GM12873 (cell line): ENCODE results near the gene CYP4F3.

Experiments
- TF ChIP-seq, protein P1 (sequence below): IDR thresholded peaks from 2 replicates; pipeline ENCODE4 v1.5.1; 2012; ENCODE audit warnings: low read depth, mild to moderate bottlenecking, moderate library complexity, low read length, control low read depth; ENCODE audit not compliant: insufficient read depth; ENCODE audit errors: missing control alignments

CYP4F3 gene

DNA sequence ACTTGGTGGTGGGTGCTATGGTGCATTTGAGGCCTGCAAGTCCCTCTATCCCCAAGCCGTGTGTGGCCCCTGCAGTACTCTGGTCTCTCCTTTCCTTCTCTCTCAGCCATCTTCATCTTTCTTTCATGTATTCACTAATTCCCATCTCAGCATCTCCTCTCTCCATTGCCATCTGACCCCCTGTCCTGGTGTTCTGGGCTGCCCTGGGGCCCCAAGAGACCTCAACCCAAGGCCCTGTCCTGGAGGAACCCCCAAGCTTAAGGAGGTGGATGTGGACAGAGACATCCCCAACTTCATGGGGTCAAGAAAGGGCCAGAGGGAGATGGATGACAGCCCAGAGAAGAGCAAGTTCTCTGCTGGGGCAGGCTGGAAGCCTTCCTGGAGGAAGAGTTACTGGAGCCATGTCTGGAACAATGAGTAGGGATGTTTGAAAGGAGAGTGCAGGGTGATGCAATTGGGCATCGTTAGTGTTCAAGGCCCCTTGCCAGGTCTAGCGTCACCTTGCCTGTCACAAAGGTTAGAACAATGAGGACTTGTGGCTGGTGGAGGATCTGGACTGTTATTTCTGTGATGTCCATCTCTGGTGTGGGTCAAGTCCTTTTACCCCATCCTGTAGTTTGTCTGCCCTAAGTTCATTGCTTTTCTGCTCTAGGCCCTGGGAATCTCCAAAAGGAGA lies 3.5 kb downstream of the CYP4F3 start:
- TF ChIP-seq, protein P1, sequence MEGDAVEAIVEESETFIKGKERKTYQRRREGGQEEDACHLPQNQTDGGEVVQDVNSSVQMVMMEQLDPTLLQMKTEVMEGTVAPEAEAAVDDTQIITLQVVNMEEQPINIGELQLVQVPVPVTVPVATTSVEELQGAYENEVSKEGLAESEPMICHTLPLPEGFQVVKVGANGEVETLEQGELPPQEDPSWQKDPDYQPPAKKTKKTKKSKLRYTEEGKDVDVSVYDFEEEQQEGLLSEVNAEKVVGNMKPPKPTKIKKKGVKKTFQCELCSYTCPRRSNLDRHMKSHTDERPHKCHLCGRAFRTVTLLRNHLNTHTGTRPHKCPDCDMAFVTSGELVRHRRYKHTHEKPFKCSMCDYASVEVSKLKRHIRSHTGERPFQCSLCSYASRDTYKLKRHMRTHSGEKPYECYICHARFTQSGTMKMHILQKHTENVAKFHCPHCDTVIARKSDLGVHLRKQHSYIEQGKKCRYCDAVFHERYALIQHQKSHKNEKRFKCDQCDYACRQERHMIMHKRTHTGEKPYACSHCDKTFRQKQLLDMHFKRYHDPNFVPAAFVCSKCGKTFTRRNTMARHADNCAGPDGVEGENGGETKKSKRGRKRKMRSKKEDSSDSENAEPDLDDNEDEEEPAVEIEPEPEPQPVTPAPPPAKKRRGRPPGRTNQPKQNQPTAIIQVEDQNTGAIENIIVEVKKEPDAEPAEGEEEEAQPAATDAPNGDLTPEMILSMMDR = no peak

DNA sequence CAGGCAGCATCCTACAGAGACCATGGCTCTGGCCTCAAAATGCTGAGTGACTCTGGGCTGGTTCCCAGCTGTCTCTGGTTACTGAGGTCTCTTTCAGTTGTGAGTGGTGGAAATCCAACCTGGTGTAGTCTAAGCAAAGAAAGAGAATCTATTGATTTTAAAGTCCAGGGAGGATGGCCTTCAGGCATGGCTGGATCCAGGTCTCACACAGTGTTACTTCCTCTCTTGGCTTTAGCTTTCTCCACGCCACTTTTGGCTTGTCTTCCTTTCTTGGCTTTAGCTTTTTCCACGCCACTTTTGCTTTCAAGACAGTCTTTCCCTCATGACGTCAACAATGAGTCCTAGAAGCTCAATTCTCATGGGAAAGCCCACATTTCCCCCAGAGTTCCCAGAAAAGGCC lies 4.1 kb downstream of the CYP4F3 start:
- TF ChIP-seq, protein P1 = no peak

DNA sequence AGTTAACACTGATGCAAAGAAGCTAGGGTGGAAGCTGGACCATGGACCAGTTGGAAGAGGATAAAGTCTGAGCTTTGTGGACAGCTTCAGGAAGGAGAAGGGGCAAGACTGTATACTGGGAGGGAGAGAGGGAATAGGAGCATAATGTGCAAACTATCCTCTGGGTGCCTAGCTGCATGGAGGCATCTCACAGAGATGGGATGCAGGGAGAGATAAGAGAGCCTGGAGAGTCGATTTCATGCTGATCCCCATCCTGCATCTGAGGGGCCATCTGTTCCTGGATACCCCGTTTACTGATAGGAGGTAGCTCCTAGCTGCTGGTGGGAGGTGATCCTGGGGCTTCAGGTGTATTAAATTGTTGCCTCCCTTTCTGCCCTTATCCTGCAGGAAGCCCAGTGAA lies 8.8 kb downstream of the CYP4F3 start:
- TF ChIP-seq, protein P1 = no peak

DNA sequence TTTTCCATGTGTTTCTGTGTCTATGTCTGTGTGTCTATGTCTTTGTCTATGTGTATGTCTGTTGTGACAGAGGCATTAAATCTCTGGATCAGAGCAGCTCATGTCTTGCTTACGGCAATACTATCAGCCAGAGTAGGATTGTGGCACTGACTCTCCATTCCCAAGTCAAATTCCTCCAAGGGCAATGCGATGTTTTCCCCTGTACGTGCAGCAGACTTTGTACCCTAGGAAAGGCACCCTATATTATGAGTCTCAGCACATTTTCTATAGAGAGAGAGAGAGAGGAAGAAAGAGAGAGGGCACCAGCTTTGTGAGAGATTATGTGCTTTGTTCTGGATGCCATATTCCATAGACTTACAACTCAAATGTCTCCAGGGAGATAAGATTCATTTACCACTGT lies 11.1 kb downstream of the CYP4F3 start:
- TF ChIP-seq, protein P1 = no peak

DNA sequence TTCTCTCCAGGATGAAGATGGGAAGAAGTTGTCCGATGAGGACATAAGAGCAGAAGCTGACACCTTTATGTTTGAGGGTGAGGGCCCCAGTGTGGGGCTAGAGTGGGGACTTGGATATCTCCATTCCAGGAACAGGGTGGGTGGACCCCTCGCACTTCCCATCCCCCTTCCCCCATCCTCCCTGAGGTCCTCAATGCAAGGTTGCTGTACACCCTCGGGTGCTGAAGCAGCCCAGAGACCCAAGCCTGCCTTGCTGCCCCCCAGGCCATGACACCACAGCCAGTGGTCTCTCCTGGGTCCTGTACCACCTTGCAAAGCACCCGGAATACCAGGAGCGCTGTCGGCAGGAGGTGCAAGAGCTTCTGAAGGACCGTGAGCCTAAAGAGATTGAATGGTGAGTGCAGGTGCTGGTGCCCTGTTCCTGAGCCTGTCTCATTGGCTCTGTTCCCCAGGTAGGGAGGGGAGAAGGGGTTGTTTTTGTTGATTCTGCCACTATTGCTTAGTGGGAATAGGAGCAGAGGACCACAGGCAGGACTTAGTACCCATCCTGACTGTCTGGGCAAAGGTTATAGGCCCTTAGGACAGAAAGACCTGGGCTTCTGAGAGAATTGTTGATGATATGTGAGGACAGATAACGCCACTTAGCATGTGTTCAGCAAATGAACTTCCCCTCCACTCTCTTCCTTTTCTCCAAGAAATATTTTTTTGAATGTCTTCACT lies 12.0 kb downstream of the CYP4F3 start:
- TF ChIP-seq, protein P1 = no peak

DNA sequence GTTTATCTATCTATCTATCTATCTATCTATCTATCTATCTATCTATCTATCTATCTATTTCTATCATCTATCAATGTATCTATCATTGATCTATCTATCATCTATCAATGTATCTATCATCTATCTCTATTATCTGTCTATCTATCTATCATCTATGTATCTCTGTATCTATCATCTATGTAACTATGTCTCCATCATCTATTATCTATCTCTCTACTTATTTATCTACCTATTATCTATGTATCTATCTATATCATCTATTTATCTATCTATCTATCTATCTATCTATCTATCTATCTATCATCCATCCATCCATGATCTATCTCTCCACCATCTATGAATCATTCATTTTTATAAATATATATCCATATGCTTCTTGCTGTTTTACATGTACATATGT lies 15.8 kb downstream of the CYP4F3 start:
- TF ChIP-seq, protein P1 = no peak

DNA sequence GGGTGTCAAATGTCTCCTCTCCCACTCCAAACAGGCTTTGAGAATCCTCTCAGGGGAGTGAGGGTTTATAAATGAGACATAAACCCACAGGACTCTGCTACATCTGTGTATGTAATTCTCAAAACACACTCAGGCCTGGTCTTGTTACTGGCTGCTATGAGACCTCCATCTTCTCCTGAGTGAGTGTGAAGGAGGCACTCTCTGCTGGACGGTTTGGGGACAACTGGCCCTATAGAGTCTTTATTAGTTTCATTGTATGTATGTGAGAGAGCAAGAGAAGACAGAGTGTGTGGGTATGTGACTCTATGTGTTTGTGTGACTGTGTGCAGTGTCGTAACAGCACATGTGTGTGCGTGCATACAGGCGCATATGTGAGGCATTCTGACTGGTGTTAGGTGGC lies 22.6 kb downstream of the CYP4F3 start:
- TF ChIP-seq, protein P1 = no peak
